HG02852 (cell line): ENCODE results near the gene GNA14.
"Not testable (repeated sequence)": the region's sequence is repeated elsewhere in the genome, so short reads cannot be mapped to it uniquely, and the experiment has no call there.

Experiments
- ATAC-seq: cut with Tn5 transposase; IDR thresholded peaks from one replicate; pipeline ENCODE4 v1.9.1; 2021; ENCODE audit warnings: mild to moderate bottlenecking, moderate library complexity; ENCODE audit not compliant: unreplicated experiment

The GNA14 gene

GRCh38 chr9:77647267-77648233 lies 572 bp downstream of the GNA14 start:
- ATAC-seq: no peak

GRCh38 chr9:77643871-77644270 lies 4.3 kb downstream of the GNA14 start:
- ATAC-seq: no peak

- no peak for ATAC-seq
Observed at GRCh38 chr9:77640741-77641580, 7.2 kb downstream of the GNA14 start.

GRCh38 chr9:77632652-77633051 lies 15.5 kb downstream of the GNA14 start:
- no peak for ATAC-seq

DNA sequence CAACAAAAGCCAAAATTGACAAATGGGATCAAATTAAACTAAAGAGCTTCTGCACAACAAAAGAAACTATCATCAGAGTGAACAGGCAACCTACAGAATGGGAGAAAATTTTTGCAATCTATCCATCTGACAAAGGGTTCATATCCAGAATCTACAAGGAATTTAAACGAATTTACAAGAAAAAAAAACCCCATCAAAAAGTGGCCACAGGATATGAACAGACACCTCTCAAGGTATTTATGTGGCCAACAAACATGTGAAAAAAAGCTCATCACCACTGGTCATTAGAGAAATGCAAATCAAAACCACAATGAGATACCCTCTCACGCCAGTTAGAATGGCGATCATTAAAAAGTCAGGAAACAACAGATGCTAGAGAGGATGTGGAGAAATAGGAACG lies 19.3 kb downstream of the GNA14 start:
- not testable (repeated sequence) for ATAC-seq

- ATAC-seq: no peak
Observed at GRCh38 chr9:77616191-77616590, 31.9 kb downstream of the GNA14 start.

- ATAC-seq: no peak
Observed at GRCh38 chr9:77614645-77615044, 33.5 kb downstream of the GNA14 start.

DNA sequence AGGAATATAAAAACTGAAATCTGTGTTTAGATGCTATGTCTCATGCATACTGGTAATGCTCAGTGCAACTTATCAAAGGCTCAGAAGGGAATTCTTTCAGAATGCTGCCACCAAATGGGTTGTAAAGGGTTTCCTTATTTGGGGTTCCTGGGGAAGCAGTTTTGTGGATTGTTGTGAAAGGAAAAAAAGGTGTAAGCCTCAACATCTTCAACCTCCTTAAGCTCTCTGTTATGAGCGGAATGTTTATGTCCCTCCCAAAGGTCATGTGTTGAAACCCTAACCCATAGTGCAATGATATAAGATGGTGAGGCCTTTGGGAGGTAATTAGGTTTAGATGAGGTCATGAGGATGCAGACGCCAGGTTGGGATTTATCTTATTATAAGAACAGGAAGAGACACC lies 41.6 kb downstream of the GNA14 start:
- no peak for ATAC-seq

DNA sequence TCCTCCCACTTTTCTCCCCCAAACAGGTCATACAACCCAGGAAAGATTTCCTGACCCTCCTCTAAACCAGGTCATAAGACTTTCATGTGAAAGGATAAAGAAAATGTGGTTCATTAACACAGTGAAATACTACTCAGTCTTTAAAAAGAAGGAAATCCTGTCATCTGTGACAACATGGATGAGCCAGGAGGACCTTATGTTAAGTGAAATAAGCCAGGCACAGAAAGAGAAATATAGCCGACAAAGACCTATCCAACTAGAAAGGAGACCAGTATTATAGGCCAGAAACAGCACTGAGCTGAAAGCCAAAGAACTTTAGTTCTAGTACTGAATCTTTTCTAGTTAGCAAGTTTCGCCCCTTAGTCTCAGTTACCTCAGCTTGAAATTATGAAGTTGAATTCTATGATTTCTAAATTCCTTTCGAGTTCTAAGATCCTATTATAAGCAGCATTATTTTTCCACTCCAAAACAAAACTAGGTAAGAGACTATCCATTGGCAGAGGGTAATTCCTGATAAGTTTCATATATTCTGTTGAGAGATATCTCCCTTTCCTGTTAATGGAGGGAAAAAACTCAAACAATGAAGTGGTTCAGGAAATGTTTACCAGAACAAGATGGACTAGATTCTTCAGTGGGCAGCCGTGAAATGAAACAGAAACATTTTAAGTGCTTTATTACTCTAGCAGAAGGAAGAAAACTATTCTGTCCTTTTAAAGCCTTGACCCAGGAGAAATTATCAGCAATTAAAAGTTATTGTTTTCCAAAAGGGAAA lies 42.5 kb downstream of the GNA14 start:
- no peak for ATAC-seq

DNA sequence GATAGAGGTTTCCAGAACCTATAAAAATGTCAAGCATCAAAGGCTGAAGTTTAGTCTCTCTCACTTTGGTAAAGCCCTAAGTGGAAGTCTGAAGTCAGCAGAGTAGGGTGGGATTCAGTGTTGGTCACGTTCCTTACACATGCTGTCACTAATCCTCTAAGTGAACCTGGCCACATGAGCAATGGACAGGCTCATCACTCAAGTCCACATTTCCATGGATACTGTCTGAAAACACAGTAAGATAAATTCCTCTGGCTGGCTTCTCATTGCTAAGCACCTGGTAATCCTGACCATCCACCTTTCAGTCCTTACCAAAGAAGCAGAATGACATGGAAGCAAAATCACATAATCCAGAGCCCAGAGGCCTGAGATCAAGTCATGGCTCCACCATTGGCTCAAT lies 43.8 kb downstream of the GNA14 start:
- ATAC-seq: no peak

- no peak for ATAC-seq
Observed at GRCh38 chr9:77602852-77603251, 45.3 kb downstream of the GNA14 start.

GRCh38 chr9:77601476-77602099 lies 46.5 kb downstream of the GNA14 start:
- no peak for ATAC-seq

DNA sequence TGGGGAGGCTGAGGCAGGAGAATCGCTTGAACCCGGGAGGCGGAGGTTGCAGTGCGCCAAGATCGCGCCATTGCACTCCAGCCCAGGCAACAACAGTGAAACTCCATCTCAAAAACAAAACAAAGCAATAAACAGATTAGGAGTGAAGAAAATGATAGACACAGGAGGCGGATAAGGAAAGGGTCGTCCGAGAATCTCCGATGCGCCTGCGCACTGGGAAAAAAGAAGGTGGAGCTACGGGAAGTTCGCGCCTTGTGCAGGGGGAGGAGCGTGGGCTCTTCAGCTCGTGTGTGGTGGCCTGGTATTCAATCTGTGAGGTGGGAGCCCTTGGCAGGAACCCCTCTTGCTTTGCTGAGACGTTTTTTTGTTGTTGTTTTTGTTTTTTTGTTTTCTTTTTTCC lies 47.3 kb downstream of the GNA14 start:
- no peak for ATAC-seq

GRCh38 chr9:77599492-77599891 lies 48.6 kb downstream of the GNA14 start:
- ATAC-seq: no peak

DNA sequence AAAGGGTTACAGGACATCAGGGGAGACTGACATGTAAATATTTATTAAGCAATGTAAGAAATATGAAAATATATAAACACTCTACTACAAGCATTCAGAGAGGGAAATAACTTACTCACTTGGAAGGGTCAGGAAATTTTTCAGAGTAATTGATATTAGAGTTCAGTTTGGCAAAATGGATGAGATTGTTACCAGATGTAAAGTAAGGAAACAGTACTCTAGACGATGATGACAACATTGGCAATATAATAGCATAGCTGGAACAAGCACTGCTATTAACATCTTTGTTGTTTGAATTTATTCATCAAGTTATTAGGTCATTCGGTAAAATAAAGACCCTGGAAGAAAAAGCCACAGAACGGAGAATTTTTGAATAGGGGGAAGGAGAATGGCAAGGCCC lies 49.1 kb downstream of the GNA14 start:
- ATAC-seq: no peak

DNA sequence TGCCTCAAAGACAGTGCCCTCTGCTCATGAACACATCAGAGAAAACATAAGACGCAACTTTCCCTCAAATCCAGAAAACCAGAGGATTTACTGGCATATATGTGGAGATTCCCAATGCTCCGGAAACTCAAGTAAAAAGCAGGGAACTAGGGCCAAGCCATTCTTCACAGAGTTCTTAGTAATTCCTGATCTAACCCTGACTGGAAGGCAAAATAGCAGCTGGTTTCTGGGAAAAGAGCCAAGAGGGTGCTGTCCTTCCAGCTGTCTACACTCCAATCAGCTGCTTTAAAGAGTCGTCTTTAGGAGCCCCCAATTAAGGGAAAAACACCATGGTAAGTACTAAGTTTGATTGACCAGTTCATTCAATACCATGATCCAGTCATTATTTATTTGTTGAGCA lies 49.6 kb downstream of the GNA14 start:
- no peak for ATAC-seq

DNA sequence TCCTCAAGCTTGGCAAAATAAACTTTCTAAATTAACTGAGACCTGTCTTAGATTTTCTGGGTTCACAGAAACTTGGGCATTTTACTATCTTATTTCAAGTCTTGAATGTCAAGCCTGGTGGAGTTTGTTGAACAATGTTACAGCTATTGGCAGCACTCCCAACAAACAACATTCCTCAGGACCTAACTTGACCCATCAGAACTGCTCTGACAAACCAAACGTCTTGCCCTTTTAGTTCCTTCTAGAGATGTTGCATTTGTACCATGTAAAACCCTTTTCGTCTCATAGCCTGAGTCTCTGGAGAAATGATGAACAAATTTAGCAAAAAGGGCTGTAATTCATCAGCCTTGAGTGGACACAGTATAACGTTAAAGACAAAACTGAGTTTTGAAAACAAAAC lies 51.1 kb downstream of the GNA14 start:
- ATAC-seq: no peak

DNA sequence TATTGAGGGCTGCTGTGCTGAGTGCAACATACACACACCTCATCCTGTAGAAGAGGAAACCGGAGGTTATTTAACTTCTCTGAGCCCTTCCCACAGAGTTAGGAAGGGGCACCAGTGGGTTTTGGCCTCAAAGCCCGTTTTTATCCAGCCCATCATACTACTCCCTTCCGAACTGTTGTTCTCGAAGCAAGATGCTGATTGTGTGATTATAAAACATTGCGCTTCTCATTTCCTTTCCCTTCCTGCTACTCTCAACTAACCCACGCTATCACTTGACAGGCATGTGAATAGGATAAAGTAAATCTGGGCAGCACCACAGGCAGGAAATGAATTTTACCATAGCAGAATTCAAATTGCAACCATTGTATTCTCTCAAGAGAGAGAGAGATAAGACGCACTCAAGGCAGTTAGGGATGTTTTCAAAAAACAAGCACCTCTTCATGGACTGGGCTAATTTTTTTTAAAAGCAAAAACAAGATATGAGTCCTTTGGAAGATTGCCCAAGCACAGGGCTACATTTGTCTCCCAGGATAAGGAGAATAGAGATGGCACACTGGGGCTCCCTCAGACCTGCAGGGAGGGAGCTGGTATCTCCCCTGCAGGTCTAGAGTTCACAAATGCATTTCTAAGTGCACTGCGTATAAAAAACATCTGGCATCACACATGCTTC lies 52.6 kb downstream of the GNA14 start:
- ATAC-seq: no peak

- ATAC-seq: no peak
Observed at GRCh38 chr9:77594963-77595362, 53.2 kb downstream of the GNA14 start.

DNA sequence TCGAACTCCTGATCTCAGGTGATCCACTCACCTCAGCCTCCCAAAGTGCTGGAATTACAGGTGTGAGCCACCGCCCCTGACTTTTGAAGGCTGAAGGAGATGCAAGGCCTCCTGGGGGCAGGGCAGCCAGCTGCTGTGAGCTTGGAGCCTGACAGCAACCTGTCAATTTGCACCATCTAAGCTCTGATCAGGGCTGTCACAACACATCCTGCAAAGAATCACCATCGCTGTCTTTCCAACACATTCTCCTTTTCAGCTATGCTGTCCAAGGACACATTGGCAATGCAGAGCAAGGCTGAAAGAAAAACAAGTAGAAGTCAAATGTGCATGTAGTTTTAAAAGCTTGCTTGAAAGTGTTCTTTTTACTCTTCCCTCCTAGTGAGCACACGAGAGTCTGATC lies 54.6 kb downstream of the GNA14 start:
- no peak for ATAC-seq
